ENCODE data around the gene ZSCAN5B. TPM values are rescaled to one million over a fixed set of nuclear protein-coding genes. Genes with fewer than 3 reads are reported as not detected.

Gene ZSCAN5B
- total RNA-seq, 1 donor from 2014 or later: not detected

DNA sequence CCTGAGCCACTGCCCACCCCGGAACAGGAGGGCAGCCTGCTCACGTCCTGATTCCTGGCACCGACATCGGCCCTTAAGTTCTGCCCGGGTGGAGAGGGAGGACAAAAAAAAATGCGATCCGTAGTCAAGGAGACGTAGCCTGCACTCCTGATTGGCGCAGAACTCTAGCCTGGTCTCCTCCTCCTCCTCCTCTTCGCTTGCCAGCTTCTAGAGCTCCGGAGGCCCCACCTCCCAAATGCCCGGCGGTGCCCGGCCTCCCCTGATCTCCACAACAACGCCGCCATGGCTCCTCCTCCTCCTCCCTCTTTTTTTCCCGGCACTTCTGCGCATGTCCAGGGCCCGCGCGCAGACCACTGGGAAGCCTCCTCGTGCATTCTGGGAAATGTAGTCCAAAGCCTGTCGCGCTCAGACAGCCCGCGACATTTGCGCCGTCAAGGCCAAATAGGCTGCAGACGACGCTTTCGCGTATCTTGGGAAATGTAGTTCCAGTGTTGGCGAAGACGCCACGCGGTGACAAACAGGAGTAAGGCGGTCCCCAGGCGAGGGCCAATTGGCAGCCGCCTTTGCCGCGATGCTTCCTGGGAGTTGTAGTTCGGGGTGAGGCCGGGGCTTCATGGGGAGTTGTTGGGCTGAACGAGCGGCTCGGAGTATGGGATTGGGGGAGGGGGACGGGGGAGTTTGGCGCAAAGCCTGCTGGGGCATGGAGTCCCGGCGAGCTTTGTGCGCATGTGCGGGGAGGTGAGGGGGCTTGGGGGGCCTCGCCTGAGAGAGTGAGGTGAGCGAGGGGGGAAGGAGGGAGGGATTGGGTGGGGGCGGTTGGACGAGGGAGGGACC is 56.8 kb downstream of the ZSCAN5B start, which contains the start of gene ZNF444:
ZNF444 (plus strand) TSS at position 705 of the 834 bp plus-strand sequence. CDS start 5,625 bp downstream, outside the sequence.
- Mint-ChIP-seq H3K4me3 (ENCODE audit: unreplicated experiment) (peak within 1 kb of the TSS; percentile 83), H3K27me3 (ENCODE audit: low read depth) (no peaks in the 10 kb centered on the region), H3K4me1 (ENCODE audit: low read depth) (peaks cover 30% of the 10 kb centered on the region), H3K27ac (ENCODE audit: unreplicated experiment) (peak within 1 kb of the TSS; percentile 96), H3K36me3 (ENCODE audit: low read depth) (no peaks in the 10 kb centered on the region), H3K9me3 (ENCODE audit: low read depth) (no peaks in the 10 kb centered on the region)
- peak; percentile 100 for DNase-seq (ENCODE audit: low spot score)
- TF ChIP-seq CTCF (IDR thresholded peaks at IDR 0.05): no peak

- Mint-ChIP-seq H3K27me3 (ENCODE audit: low read depth) (no peaks in the 10 kb centered on the region), H3K4me3 (ENCODE audit: unreplicated experiment) (peak overlapping the region; percentile 83), H3K27ac (ENCODE audit: unreplicated experiment) (peak overlapping the region; percentile 96), H3K4me1 (ENCODE audit: low read depth) (peaks cover 30% of the 10 kb centered on the region), H3K36me3 (ENCODE audit: low read depth) (no peaks in the 10 kb centered on the region), H3K9me3 (ENCODE audit: low read depth) (no peaks in the 10 kb centered on the region)
- DNase-seq (ENCODE audit: low spot score): no peak
- no peak for TF ChIP-seq CTCF (IDR thresholded peaks at IDR 0.05)
These were observed 57.6 kb downstream of the ZSCAN5B start for GRCh38 chr19:56139847-56140582.

Other genes with a start within 250 kb of the ZSCAN5B start
- not detected in 3 replicates for gene NLRP8, start 250.0 kb downstream of the ZSCAN5B start, total RNA-seq
- not detected in 3 replicates for gene NLRP5, start 211.0 kb downstream of the ZSCAN5B start, total RNA-seq
- 22.4 to 26.6 TPM (median 26.5 TPM) in 3 replicates for gene ZNF787, start 76.5 kb downstream of the ZSCAN5B start, total RNA-seq
- gene ZNF444, start 56.5 kb downstream of the ZSCAN5B start, total RNA-seq: 30.4 to 33.1 TPM (median 31.5 TPM) in 3 replicates
- gene GALP, start 21.8 kb downstream of the ZSCAN5B start, total RNA-seq: not detected in 3 replicates
- not detected in 3 replicates for gene ZSCAN5C, start 4.5 kb upstream of the ZSCAN5B start, total RNA-seq
- gene EDDM13, start 75.0 kb upstream of the ZSCAN5B start, total RNA-seq: not detected in 3 replicates
- 1.5 to 9.9 TPM (median 3.8 TPM) in 3 replicates for gene ZSCAN5A, start 117.1 kb upstream of the ZSCAN5B start, total RNA-seq
- gene ZNF582, start 195.8 kb upstream of the ZSCAN5B start, total RNA-seq: 1.6 to 4.1 TPM (median 2.3 TPM) in 3 replicates
- 3.7 to 8.6 TPM (median 4.4 TPM) in 3 replicates for gene ZNF583, start 206.5 kb upstream of the ZSCAN5B start, total RNA-seq

Data from chondrocyte (in vitro differentiated cells).